Transverse colon (tissue), 4 donors: Measurements from ENCODE around the gene FSTL5. TPM values are rescaled to one million over a fixed set of nuclear protein-coding genes. Genes with fewer than 3 reads are reported as not detected.

Experiments used
- DNase-seq: peaks from one replicate; pipeline ENCODE4 v3.0.0-alpha.2; 2019
- H3K27ac ChIP-seq, 4 donors: fragments of 200-600 bp; sonication (generic); 2 replicates each; pipeline ENCODE4 v1.5.1; 2016 to 2018; ENCODE audit warnings: inconsistent platforms in 4 of 4
- H3K27me3 ChIP-seq: fragments of 200-600 bp; sonication (generic); 2 replicates; pipeline ENCODE4 v1.5.1; 2017; ENCODE audit warnings: inconsistent platforms
- H3K36me3 ChIP-seq, 4 donors: fragments of 200-600 bp; sonication (generic); 2 replicates each; pipeline ENCODE4 v1.5.1; 2017 to 2019; ENCODE audit warnings: inconsistent platforms in 4 of 4
- H3K4me1 ChIP-seq, 4 donors: fragments of 200-600 bp; sonication (generic); 2 replicates each; pipeline ENCODE4 v1.5.1; 2017 to 2020; ENCODE audit warnings: inconsistent platforms in 4 of 4
- H3K4me3 ChIP-seq, 4 donors: fragments of 200-600 bp; sonication (generic); 1 replicate in 1 of 4; 2 replicates in 3 of 4; pipeline versions ENCODE4 v1.5.1 to v1.6.1; 2017 to 2019; ENCODE audit warnings: inconsistent platforms in 4 of 4
- H3K9me3 ChIP-seq, 2 donors: fragments of 200-600 bp; sonication (generic); 2 replicates each; pipeline ENCODE4 v1.5.1; 2017 to 2019; ENCODE audit warnings: inconsistent platforms in 2 of 2
- CTCF ChIP-seq, 5 experiments: fragments of 200-600 bp in 3 of 5; fragments of 450-650 bp in 2 of 5; sonication (generic) in 3 of 5; IDR thresholded peaks; 1 replicate in 2 of 5; 2 replicates in 3 of 5; pipeline ENCODE4 v1.5.1; 2016 to 2017; ENCODE audit warnings: antibody characterized with exemption in 5 of 5, inconsistent platforms in 3 of 5, mild to moderate bottlenecking in 2 of 5, moderate library complexity in 1 of 5
- EP300 ChIP-seq: sonication (generic); formaldehyde crosslinking; IDR thresholded peaks from one replicate; pipeline ENCODE4 v1.6.1; 2017; ENCODE audit warnings: antibody characterized with exemption, low read depth
- POLR2A ChIP-seq: fragments of 450-650 bp; IDR thresholded peaks from one replicate; pipeline ENCODE4 v1.6.1; 2016; ENCODE audit warnings: antibody characterized with exemption, mild to moderate bottlenecking, moderate library complexity
- POLR2AphosphoS5 ChIP-seq, 3 donors: sonication (generic); formaldehyde crosslinking; IDR thresholded peaks; one replicate each; pipeline ENCODE4 v1.6.1; 2016; ENCODE audit warnings: antibody characterized with exemption in 3 of 3
- WGBS, 2 donors: methylation state at CpG; one replicate each; pipeline ENCODE4 v1.1.5; 2018; ENCODE audit warnings: low coverage in 1 of 2; 5-methylcytosine and 5-hydroxymethylcytosine counted together
- in situ Hi-C, 4 donors: fragments of 200-750 bp; cut with MboI; loops; one replicate each; pipeline versions ENCODE4 v1.15.0 to v1.15.1; 2017; ENCODE audit warnings: low sequenced_read_pairs in 3 of 4, low pct_ligation_motif_present in 1 of 4, low pct_unique_long_range_greater_than_20kb in 1 of 4
- intact Hi-C: fragments of 100-400 bp; cut with DNase I; formaldehyde crosslinking; loops from one replicate; pipeline ENCODE4 v1.15.1; 2023; ENCODE audit warnings: low total_unique reads
- total RNA-seq, 4 donors: library from RNA; depleted of rRNA; stranded (reverse); fragments of >200 nt; gene quantifications; one replicate each; pipeline ENCODE4 v1.1.0, GENCODE V29; 2016

FSTL5 gene
- total RNA-seq, 4 donors from 2014 or later = 0.14 to 0.16 TPM; not detected in 2

GRCh38 chr4:161900110-161900509, 263.7 kb downstream of the FSTL5 start:
- Histone ChIP-seq H3K27me3 (no peaks in the 10 kb centered on the region), H3K4me3 (no peak overlapping the region), H3K4me1 (no peaks in the 10 kb centered on the region), H3K27ac (no peak overlapping the region), H3K9me3 (no peaks in the 10 kb centered on the region), H3K36me3 (no peaks in the 10 kb centered on the region)
- TF ChIP-seq EP300 (no peak), POLR2AphosphoS5 (IDR thresholded peaks at IDR 0.05) (no peak), CTCF (IDR thresholded peaks at IDR 0.05) (no peak), POLR2A (no peak)
- in situ Hi-C loops (no loop called here), intact Hi-C loops (no loop called here)
- DNase-seq = no peak
- WGBS, 2 donors = 66 to 73% methylated on average over 6 of the region's 6 CpGs

GRCh38 chr4:161894493-161895167, 269.2 kb downstream of the FSTL5 start:
- intact Hi-C loops = no loop called here
- Histone ChIP-seq H3K27ac (no peak overlapping the region), H3K27me3 (no peaks in the 10 kb centered on the region), H3K36me3 (no peaks in the 10 kb centered on the region), H3K4me3 (no peak overlapping the region), H3K4me1 (no peaks in the 10 kb centered on the region), H3K9me3 (no peaks in the 10 kb centered on the region)
- in situ Hi-C loops = no loop called here
- 86 to 87% methylated on average over 6 of the region's 6 CpGs for WGBS, 2 donors
- no peak for DNase-seq
- TF ChIP-seq POLR2A = no peak
- no peak for TF ChIP-seq CTCF (IDR thresholded peaks at IDR 0.05)
- TF ChIP-seq EP300 = no peak
- no peak for TF ChIP-seq POLR2AphosphoS5 (IDR thresholded peaks at IDR 0.05)

GRCh38 chr4:161894014-161894413, 269.8 kb downstream of the FSTL5 start:
- WGBS, 2 donors = 69 to 83% methylated on average over 1 of the region's 1 CpG

GRCh38 chr4:161893566-161893965, 270.2 kb downstream of the FSTL5 start:
- in situ Hi-C loops (no loop called here), intact Hi-C loops (no loop called here)
- WGBS, 2 donors = 73 to 75% methylated on average over 1 of the region's 1 CpG
- no peaks in the 10 kb centered on the region for H3K36me3 ChIP-seq
- H3K4me3 ChIP-seq = no peak overlapping the region
- TF ChIP-seq CTCF (IDR thresholded peaks at IDR 0.05) (no peak), EP300 (no peak), POLR2A (no peak), POLR2AphosphoS5 (IDR thresholded peaks at IDR 0.05) (no peak)
- no peak overlapping the region for H3K27ac ChIP-seq
- H3K9me3 ChIP-seq = no peaks in the 10 kb centered on the region
- no peaks in the 10 kb centered on the region for H3K27me3 ChIP-seq
- H3K4me1 ChIP-seq = no peaks in the 10 kb centered on the region
- no peak for DNase-seq

More at GRCh38 chr4:161894014-161894413, 269.8 kb downstream of the FSTL5 start:
- Histone ChIP-seq H3K27me3 (no peaks in the 10 kb centered on the region), H3K4me3 (no peak overlapping the region), H3K36me3 (no peaks in the 10 kb centered on the region), H3K4me1 (no peaks in the 10 kb centered on the region), H3K9me3 (no peaks in the 10 kb centered on the region), H3K27ac (no peak overlapping the region)
- DNase-seq = no peak
- TF ChIP-seq POLR2A (no peak), POLR2AphosphoS5 (IDR thresholded peaks at IDR 0.05) (no peak), EP300 (no peak), CTCF (IDR thresholded peaks at IDR 0.05) (no peak)
- in situ Hi-C loops (no loop called here), intact Hi-C loops (no loop called here)
